BJ (cell line): Measurements from ENCODE around the gene OR51E1. TPM values are rescaled to one million over a fixed set of nuclear protein-coding genes. Genes with fewer than 3 reads are reported as not detected.

ENCODE experiments used
- CTCF ChIA-PET: fragments of 350-600 bp; formaldehyde crosslinking; extraction: SDS; loops from one replicate; lab custom pipeline; 2021; ENCODE audit warnings: antibody characterized with exemption, inconsistent platforms; lab: Yijun Ruan, JAX
- POLR2A ChIA-PET: fragments of 300-600 bp; sonication (Branson Sonifier 250); formaldehyde crosslinking; extraction: SDS; loops from one replicate; lab custom pipeline; 2021; ENCODE audit warnings: antibody characterized with exemption; lab: Charles Lee
- DNase-seq: peaks from one replicate; pipeline ENCODE4 v3.0.0-alpha.2; 2011; ENCODE audit warnings: low read depth
- H3K27me3 ChIP-seq: 2 replicates; pipeline ENCODE4 v1.6.0; 2011; ENCODE audit warnings: low read length; ENCODE audit not compliant: control insufficient read depth, insufficient read depth
- H3K36me3 ChIP-seq: 2 replicates; pipeline ENCODE4 v1.5.1; 2011; ENCODE audit warnings: low read length; ENCODE audit not compliant: control insufficient read depth, insufficient read depth
- H3K4me3 ChIP-seq: 2 replicates; pipeline ENCODE4 v1.5.1; 2011; ENCODE audit warnings: low read depth, mild to moderate bottlenecking, control low read depth, low read length
- polyA plus RNA-seq: library from polyadenylated mRNA; depleted of rRNA; stranded (reverse); fragments of >200 nt; gene quantifications from 2 replicates; pipeline ENCODE4 v1.2.3, GENCODE V29; 2011
- TF ChIP-seq, protein P1 (sequence below): IDR thresholded peaks from 2 replicates; pipeline ENCODE4 v1.5.1; 2011; ENCODE audit warnings: low read depth, mild to moderate bottlenecking, control low read depth, inconsistent platforms, low read length, moderate library complexity; ENCODE audit not compliant: insufficient read depth

Gene OR51E1
- polyA plus RNA-seq, 1 experiment: not detected

- H3K4me3 ChIP-seq: no peak overlapping the region
- TF ChIP-seq, protein P1, sequence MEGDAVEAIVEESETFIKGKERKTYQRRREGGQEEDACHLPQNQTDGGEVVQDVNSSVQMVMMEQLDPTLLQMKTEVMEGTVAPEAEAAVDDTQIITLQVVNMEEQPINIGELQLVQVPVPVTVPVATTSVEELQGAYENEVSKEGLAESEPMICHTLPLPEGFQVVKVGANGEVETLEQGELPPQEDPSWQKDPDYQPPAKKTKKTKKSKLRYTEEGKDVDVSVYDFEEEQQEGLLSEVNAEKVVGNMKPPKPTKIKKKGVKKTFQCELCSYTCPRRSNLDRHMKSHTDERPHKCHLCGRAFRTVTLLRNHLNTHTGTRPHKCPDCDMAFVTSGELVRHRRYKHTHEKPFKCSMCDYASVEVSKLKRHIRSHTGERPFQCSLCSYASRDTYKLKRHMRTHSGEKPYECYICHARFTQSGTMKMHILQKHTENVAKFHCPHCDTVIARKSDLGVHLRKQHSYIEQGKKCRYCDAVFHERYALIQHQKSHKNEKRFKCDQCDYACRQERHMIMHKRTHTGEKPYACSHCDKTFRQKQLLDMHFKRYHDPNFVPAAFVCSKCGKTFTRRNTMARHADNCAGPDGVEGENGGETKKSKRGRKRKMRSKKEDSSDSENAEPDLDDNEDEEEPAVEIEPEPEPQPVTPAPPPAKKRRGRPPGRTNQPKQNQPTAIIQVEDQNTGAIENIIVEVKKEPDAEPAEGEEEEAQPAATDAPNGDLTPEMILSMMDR: no peak
- POLR2A ChIA-PET: no interaction called here
- no peaks in the 10 kb centered on the region for H3K36me3 ChIP-seq
- no peaks in the 10 kb centered on the region for H3K27me3 ChIP-seq
- CTCF ChIA-PET: no interaction called here
- DNase-seq: no peak
Measured at GRCh38 chr11:4619514-4619913, 24.3 kb upstream of the OR51E1 start.

GRCh38 chr11:4626207-4627099 lies 17.3 kb upstream of the OR51E1 start:
- POLR2A ChIA-PET: no interaction called here
- Histone ChIP-seq H3K4me3 (no peak overlapping the region), H3K36me3 (no peaks in the 10 kb centered on the region), H3K27me3 (no peaks in the 10 kb centered on the region; the same call in none of the 2 replicates)
- CTCF ChIA-PET: interaction anchor here (0.5 to 3.9 kb wide), 6 partner anchors 10 to 760 kb away, joined by 3 to 31 read pairs (median 3); partner anchors contain the start of gene OR51D1
- no peak for DNase-seq
- TF ChIP-seq, protein P1: peak; percentile 57

- no peaks in the 10 kb centered on the region for H3K27me3 ChIP-seq
- CTCF ChIA-PET: interaction anchor here (1.0 to 3.0 kb wide), 22 partner anchors 9 to 448 kb away, joined by 3 to 31 read pairs (median 7); no protein-coding TSS in a partner anchor
- DNase-seq: no peak
- no peaks in the 10 kb centered on the region for H3K36me3 ChIP-seq
- no peak overlapping the region for H3K4me3 ChIP-seq
- POLR2A ChIA-PET: no interaction called here
- TF ChIP-seq, protein P1: no peak
Measured at GRCh38 chr11:4636136-4636535, 7.6 kb upstream of the OR51E1 start.

DNA sequence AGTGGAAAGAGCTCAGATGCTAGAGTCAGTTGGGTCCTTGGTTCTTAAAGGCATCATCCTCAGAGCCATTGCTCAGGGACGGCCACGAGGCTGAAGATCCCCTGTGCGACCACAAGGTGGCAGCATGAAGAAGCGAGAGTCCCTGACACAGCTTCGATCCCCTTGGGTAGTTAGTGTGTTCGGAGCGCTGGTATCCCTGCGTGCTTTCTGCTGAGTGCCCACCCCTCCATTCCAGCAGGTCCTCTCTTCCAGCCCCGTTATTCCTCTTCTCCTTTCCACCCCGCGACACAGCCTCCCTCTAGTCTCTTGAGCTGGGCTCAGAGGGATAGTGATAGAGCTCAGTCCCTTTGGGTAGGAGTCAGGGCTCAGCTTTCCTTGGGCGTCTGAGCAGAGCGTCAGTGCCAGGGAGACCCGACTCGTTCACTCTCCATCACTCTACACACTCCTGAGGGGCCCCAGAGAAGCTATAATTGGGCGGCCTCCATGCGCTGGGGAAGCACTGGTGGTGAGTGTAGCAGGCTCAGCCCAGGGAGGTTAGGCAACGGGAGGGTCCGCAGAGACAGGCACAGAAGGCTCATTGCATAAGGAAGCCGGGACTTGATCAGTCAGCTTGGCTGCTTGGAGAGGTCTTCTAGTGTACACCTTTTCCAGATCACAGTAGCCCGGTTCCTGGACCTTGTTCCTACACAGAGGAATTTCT lies 6.7 kb upstream of the OR51E1 start, which contains the start of gene OR51D1:
Gene OR51D1 (plus strand): TSS at position 516 of the 700 bp plus-strand sequence. CDS start 2,314 bp downstream, outside the sequence.
- no peak for DNase-seq
- POLR2A ChIA-PET: interaction anchor here (0.5 kb wide), 1 partner anchor 35 kb away, joined by 3 read pairs; no protein-coding TSS in a partner anchor
- CTCF ChIA-PET: interaction anchor here (0.6 to 3.0 kb wide), 34 partner anchors 9 to 743 kb away, joined by 3 to 31 read pairs (median 4); partner anchors contain the start of gene MMP26
- Histone ChIP-seq H3K4me3 (no peak within 1 kb of the TSS), H3K36me3 (no peaks in the 10 kb centered on the region), H3K27me3 (no peaks in the 10 kb centered on the region)
- TF ChIP-seq, protein P1: peak; percentile 89
